SK-N-SH (cell line): ENCODE measurements around the gene VPS11.

ENCODE experiments used
- CHD2 ChIP-seq: fragments of 150-350 bp; IDR thresholded peaks from 2 replicates; pipeline ENCODE4 v1.6.1; 2018; ENCODE audit warnings: low read length; ENCODE audit not compliant: partially characterized antibody
- GABPA ChIP-seq: IDR thresholded peaks from 2 replicates; pipeline ENCODE4 v1.4.0; 2012; ENCODE audit warnings: low read depth, mild to moderate bottlenecking
- RAD21 ChIP-seq: IDR thresholded peaks from 2 replicates; pipeline ENCODE4 v1.6.1; 2012; ENCODE audit warnings: mild to moderate bottlenecking, low read length
- REST ChIP-seq: IDR thresholded peaks from 2 replicates; pipeline ENCODE4 v1.6.1; 2012; ENCODE audit warnings: mild to moderate bottlenecking, low read depth, low read length, moderate library complexity
- RXRA ChIP-seq: IDR thresholded peaks from 2 replicates; pipeline ENCODE4 v1.4.0; 2012; ENCODE audit warnings: low read depth, mild to moderate bottlenecking, borderline replicate concordance
- TEAD4 ChIP-seq: IDR thresholded peaks from 2 replicates; pipeline ENCODE4 v1.4.0; 2012; ENCODE audit warnings: mild to moderate bottlenecking, borderline replicate concordance; ENCODE audit not compliant: insufficient read depth
- YY1 ChIP-seq: IDR thresholded peaks from 2 replicates; pipeline ENCODE4 v1.4.0; 2012; ENCODE audit warnings: low read depth, mild to moderate bottlenecking

GRCh38 chr11:119055901-119056300, 11.7 kb upstream of the VPS11 start:
- TF ChIP-seq CHD2 (no peak), REST (no peak), RAD21 (peak; percentile 48), YY1 (no peak), TEAD4 (no peak), GABPA (no peak), RXRA (no peak)
